GM19372 (cell line): ENCODE data around the gene ZBTB1.
"Not testable (repeated sequence)": the region's sequence is repeated elsewhere in the genome, so short reads cannot be mapped to it uniquely, and the experiment has no call there.

Experiments
- ATAC-seq: cut with Tn5 transposase; IDR thresholded peaks from one replicate; pipeline ENCODE4 v1.9.1; 2021; ENCODE audit warnings: mild to moderate bottlenecking, low read depth, moderate library complexity; ENCODE audit not compliant: unreplicated experiment

ZBTB1 gene

DNA sequence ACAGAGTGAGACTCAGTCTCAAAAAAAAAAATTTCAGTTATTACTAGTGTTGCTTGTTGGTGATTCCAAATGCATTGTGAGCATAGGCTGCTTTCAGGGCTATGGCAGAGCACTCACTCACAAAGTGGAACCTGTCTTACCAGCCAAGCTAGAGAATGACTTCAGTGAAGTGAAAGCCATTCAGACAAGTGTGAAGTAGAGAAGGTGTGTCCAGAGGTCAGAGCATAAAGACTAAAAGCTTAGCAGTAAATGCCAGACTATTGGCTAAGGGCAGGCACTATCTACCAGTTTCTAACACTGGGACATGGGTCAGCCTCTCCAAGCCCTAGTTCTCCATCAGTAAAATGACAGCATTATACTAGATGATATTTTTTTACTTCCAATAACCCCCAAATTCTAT is 57.9 kb downstream of the ZBTB1 start:
- no peak for ATAC-seq

GRCh38 chr14:64563696-64564095 is 59.1 kb downstream of the ZBTB1 start:
- ATAC-seq = no peak

DNA sequence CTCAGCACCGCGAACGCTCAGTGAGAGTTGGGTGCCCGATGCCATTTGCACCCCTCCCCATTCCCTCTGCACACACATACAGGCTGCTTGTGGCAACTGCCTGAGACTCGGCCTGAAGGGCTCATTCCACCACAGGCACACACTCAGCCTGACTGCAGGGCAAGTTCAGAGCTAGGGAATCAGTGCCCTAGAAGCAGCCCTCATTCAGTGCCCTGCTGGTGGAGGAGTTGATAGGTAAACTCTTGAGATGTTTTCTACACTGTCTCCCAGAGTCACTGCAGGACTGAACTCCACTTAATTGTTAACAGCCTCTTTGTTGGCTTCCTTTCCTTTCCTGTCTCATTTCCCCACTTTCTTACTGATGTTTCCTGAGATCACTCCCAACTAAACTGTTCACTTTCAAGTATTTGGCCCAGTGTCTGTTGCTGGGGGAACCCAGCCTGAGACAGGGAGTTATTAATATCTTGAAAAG is 62.1 kb downstream of the ZBTB1 start:
- ATAC-seq = no peak

DNA sequence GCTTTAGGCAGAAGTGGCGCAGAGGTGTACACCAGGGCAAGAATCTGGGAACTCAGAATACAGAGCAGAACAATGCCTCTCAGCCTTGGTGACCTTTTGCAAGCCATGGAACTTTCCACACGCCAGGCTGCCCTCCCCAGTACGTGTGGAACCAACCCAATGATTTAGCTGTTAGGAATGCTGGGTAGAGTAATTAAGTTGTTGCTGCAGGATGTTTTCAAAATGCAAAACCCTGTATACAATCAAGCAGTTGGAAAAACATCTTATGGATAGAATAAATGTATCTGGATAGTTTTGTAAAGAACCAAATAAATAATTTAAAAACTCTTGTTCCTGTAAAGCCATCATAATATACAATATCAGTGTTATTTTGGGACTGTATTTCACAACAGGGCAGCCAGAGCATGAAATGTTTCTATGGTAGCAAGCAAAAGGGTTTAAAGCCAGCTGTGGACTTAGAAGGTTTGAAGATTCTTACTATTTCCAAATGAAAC is 64.6 kb downstream of the ZBTB1 start:
- ATAC-seq = no peak

GRCh38 chr14:64569646-64570045 is 65.1 kb downstream of the ZBTB1 start:
- ATAC-seq = not testable (repeated sequence)

DNA sequence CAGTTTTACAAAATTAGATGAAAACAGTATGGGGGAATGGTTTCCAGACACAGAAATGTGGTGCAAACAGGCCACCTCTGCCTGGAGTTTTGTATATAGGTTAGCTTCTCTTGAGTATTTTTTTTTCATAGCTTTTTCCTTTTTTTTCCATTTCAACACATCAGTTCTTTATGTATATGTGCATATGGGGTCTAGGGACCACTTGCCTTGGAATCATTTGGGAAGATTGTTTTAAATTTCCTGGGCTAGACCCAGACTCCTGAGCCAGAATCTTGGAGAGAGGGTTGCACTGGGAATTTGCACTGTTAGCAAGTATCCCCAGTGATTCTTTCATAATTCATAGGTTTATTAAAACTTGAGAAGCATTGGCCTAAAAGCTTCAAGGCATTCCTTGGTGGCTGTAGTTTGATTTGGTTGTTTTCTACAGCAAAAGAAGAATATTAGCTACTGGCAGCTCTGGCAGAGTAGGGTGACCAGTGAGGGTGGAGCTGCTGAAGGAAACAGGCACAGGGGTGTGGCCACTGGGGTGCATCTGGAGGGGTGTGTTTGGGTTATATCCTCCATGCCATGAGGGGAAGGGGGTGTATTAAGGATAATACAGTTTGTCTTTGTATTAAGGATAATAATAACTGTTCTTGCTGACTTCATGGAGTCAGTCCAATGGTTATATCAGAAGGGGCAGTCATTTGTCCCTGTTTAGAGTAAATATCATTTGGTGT is 68.0 kb downstream of the ZBTB1 start:
- ATAC-seq = no peak

- ATAC-seq = no peak
These were observed 68.5 kb downstream of the ZBTB1 start for GRCh38 chr14:64573109-64573508.
